ENCODE measurements around the gene CDC42. TPM values are rescaled to one million over a fixed set of nuclear protein-coding genes. Genes with fewer than 3 reads are reported as not detected.

CDC42 gene
- total RNA-seq, 1 experiment from 2014 or later = 198 TPM

DNA sequence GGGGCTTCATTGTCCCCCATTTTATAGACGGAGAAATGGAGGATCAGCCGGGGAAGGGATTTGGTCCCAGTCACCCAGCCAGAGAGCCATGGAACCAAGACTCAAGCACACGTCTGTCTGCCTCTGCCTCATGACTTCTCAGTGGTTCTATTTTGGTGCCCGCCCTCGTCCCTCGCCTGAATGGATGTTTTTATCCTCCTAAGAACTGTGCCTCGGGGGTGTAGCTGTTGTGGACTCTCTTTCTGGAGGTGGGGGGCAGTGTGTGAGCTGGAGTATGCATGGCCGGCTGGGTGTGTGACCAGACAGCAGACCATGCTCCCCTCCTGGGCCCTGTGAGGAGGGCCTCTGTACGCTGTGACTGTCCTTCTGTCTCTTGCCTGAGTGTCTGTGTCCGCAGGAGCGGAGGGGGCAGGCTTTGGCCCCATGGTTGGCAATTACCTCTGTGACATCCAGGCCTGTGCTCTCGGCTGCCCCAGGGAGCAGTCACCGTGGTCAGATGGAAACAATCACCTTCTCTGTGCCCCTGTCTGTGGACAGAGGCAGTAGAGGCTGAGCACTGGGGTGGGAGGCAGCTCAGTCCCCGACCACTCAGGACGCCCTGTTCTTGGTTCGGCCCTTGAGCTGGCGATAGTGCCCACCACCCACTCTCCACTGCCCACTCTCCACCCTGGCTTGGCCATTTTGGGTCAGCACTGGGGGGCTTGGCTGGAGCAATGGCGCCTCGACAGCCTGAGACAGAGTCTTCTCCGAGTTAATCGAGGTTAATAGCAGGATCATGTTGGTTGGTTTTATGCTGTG lies 70.0 kb downstream of the CDC42 start:
- POLR2A ChIA-PET (ENCODE audit: low non-redundant PET) = no interaction called here
- CTCF ChIA-PET = no interaction called here

GRCh38 chr1:22123071-22123390 lies 70.5 kb downstream of the CDC42 start:
- Histone ChIP-seq H3K4me3 (ENCODE audit: low read depth, low read length, poor library complexity, severe bottlenecking) (no peak overlapping the region), H3K27me3 (replicated peaks; ENCODE audit: insufficient read depth, low read depth, low read length, poor library complexity) (no peaks in the 10 kb centered on the region), H3K9me3 (ENCODE audit: low read depth, low read length, poor library complexity, severe bottlenecking) (no peaks in the 10 kb centered on the region), H3K4me1 (ENCODE audit: insufficient read depth, low read length, poor library complexity, severe bottlenecking) (no peaks in the 10 kb centered on the region), H3K27ac (ENCODE audit: low read depth, low read length, poor library complexity, severe bottlenecking) (no peak overlapping the region), H3K36me3 (ENCODE audit: insufficient read depth, low read length, poor library complexity, severe bottlenecking) (no peaks in the 10 kb centered on the region)
- BruUV-seq (replicated peaks) = no TSS peak
- POLR2A ChIA-PET (ENCODE audit: low non-redundant PET) = no interaction called here
- DNase-seq (ENCODE audit: low spot score) = no peak
- TF ChIP-seq, protein P1, sequence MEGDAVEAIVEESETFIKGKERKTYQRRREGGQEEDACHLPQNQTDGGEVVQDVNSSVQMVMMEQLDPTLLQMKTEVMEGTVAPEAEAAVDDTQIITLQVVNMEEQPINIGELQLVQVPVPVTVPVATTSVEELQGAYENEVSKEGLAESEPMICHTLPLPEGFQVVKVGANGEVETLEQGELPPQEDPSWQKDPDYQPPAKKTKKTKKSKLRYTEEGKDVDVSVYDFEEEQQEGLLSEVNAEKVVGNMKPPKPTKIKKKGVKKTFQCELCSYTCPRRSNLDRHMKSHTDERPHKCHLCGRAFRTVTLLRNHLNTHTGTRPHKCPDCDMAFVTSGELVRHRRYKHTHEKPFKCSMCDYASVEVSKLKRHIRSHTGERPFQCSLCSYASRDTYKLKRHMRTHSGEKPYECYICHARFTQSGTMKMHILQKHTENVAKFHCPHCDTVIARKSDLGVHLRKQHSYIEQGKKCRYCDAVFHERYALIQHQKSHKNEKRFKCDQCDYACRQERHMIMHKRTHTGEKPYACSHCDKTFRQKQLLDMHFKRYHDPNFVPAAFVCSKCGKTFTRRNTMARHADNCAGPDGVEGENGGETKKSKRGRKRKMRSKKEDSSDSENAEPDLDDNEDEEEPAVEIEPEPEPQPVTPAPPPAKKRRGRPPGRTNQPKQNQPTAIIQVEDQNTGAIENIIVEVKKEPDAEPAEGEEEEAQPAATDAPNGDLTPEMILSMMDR (conservative IDR thresholded peaks at IDR 0.05; ENCODE audit: low read depth, low read length) = no peak
- TF ChIP-seq EZH2 (IDR thresholded peaks at IDR 0.05; ENCODE audit: borderline replicate concordance, low read depth, low read length, poor library complexity, severe bottlenecking) = no peak
- CTCF ChIA-PET = interaction anchor here (1.3 kb wide), 1 partner anchor 18 kb away, joined by 5 read pairs; no protein-coding TSS in a partner anchor
- intact Hi-C loops (cut with micrococcal nuclease; ENCODE audit: unreplicated experiment) = no loop called here

More for the DNA sequence above, 70.0 kb downstream of the CDC42 start:
- no peak for TF ChIP-seq EZH2 (IDR thresholded peaks at IDR 0.05; ENCODE audit: borderline replicate concordance, low read depth, low read length, poor library complexity, severe bottlenecking)
- TF ChIP-seq, protein P1 (conservative IDR thresholded peaks at IDR 0.05; ENCODE audit: low read depth, low read length) = no peak
- no peaks in the 10 kb centered on the region for H3K27me3 ChIP-seq (replicated peaks; ENCODE audit: insufficient read depth, low read depth, low read length, poor library complexity)
- H3K9me3 ChIP-seq (ENCODE audit: low read depth, low read length, poor library complexity, severe bottlenecking) = no peaks in the 10 kb centered on the region
- no peaks in the 10 kb centered on the region for H3K4me1 ChIP-seq (ENCODE audit: insufficient read depth, low read length, poor library complexity, severe bottlenecking)
- H3K4me3 ChIP-seq (ENCODE audit: low read depth, low read length, poor library complexity, severe bottlenecking) = no peak overlapping the region
- DNase-seq (ENCODE audit: low spot score) = no peak
- BruUV-seq (replicated peaks) = no TSS peak
- intact Hi-C loops (cut with micrococcal nuclease; ENCODE audit: unreplicated experiment) = no loop called here
- H3K27ac ChIP-seq (ENCODE audit: low read depth, low read length, poor library complexity, severe bottlenecking) = no peak overlapping the region
- no peaks in the 10 kb centered on the region for H3K36me3 ChIP-seq (ENCODE audit: insufficient read depth, low read length, poor library complexity, severe bottlenecking)

GRCh38 chr1:22123901-22124404 lies 71.4 kb downstream of the CDC42 start:
- Histone ChIP-seq H3K9me3 (ENCODE audit: low read depth, low read length, poor library complexity, severe bottlenecking) (no peaks in the 10 kb centered on the region), H3K4me1 (ENCODE audit: insufficient read depth, low read length, poor library complexity, severe bottlenecking) (no peaks in the 10 kb centered on the region), H3K36me3 (ENCODE audit: insufficient read depth, low read length, poor library complexity, severe bottlenecking) (no peaks in the 10 kb centered on the region), H3K27ac (ENCODE audit: low read depth, low read length, poor library complexity, severe bottlenecking) (no peak overlapping the region), H3K4me3 (ENCODE audit: low read depth, low read length, poor library complexity, severe bottlenecking) (no peak overlapping the region), H3K27me3 (replicated peaks; ENCODE audit: insufficient read depth, low read depth, low read length, poor library complexity) (no peaks in the 10 kb centered on the region)
- TF ChIP-seq, protein P1 (conservative IDR thresholded peaks at IDR 0.05; ENCODE audit: low read depth, low read length) = no peak
- no peak for TF ChIP-seq EZH2 (IDR thresholded peaks at IDR 0.05; ENCODE audit: borderline replicate concordance, low read depth, low read length, poor library complexity, severe bottlenecking)
- no peak for DNase-seq (ENCODE audit: low spot score)
- BruUV-seq (replicated peaks) = no TSS peak
- CTCF ChIA-PET = interaction anchor here (1.3 kb wide), 1 partner anchor 19 kb away, joined by 5 read pairs; no protein-coding TSS in a partner anchor
- intact Hi-C loops (cut with micrococcal nuclease; ENCODE audit: unreplicated experiment) = no loop called here
- POLR2A ChIA-PET (ENCODE audit: low non-redundant PET) = no interaction called here
